Calu3 (cell line): ENCODE results near the gene RBM33. TPM values are rescaled to one million over a fixed set of nuclear protein-coding genes. Genes with fewer than 3 reads are reported as not detected.

ENCODE experiments used
- BruUV-seq: library from RNA; stranded (reverse); fragments of 400-500 nt; replicated peaks from 2 replicates; lab custom pipeline; 2021; lab: Mats Ljungman, UMichigan
- CTCF ChIA-PET: fragments of 300-600 bp; sonication (Branson Sonifier 250); formaldehyde crosslinking; loops from one replicate; lab custom pipeline; 2022; ENCODE audit warnings: antibody characterized with exemption; lab: Charles Lee
- DNase-seq: peaks from one replicate; pipeline ENCODE4 v3.0.0; 2022
- H3K27ac Mint-ChIP-seq: one replicate; pipeline ENCODE4 v1.8.0; 2022; ENCODE audit warnings: mixed read lengths; ENCODE audit not compliant: unreplicated experiment
- H3K27me3 Mint-ChIP-seq: one replicate; pipeline ENCODE4 v1.8.0; 2022; ENCODE audit warnings: mixed read lengths; ENCODE audit not compliant: unreplicated experiment
- H3K36me3 Mint-ChIP-seq: one replicate; pipeline ENCODE4 v1.8.0; 2022; ENCODE audit warnings: mild to moderate bottlenecking, moderate library complexity, mixed read lengths; ENCODE audit not compliant: insufficient read depth, unreplicated experiment
- H3K4me1 Mint-ChIP-seq: one replicate; pipeline ENCODE4 v1.8.0; 2022; ENCODE audit warnings: mild to moderate bottlenecking, low read depth, mixed read lengths; ENCODE audit not compliant: unreplicated experiment
- H3K4me3 Mint-ChIP-seq: one replicate; pipeline ENCODE4 v1.8.0; 2022; ENCODE audit warnings: mild to moderate bottlenecking, low read depth, moderate library complexity, mixed read lengths; ENCODE audit not compliant: unreplicated experiment
- H3K9me3 Mint-ChIP-seq: one replicate; pipeline ENCODE4 v1.8.0; 2022; ENCODE audit warnings: low read depth, mixed read lengths; ENCODE audit not compliant: unreplicated experiment
- CTCF ChIP-seq: fragments of 200-600 bp; IDR thresholded peaks from one replicate; pipeline ENCODE4 v1.8.0; 2022; ENCODE audit warnings: antibody characterized with exemption; ENCODE audit not compliant: unreplicated experiment
- intact Hi-C: fragments of 100-400 bp; cut with micrococcal nuclease; formaldehyde crosslinking; loops from one replicate; pipeline ENCODE4 v1.10.0; 2022; ENCODE audit not compliant: unreplicated experiment
- total RNA-seq: library from RNA; stranded (reverse); gene quantifications from 2 replicates; pipeline ENCODE4 v1.2.3, GENCODE V29; 2022

RBM33 gene
- total RNA-seq, 1 experiment from 2014 or later, result 82.9 TPM

- BruUV-seq, result no TSS peak
- intact Hi-C loops, result no loop called here
- H3K4me3 Mint-ChIP-seq, result peak overlapping the region; percentile 92
- H3K4me1 Mint-ChIP-seq, result peaks cover 27% of the 10 kb centered on the region
- CTCF ChIA-PET, result no interaction called here
- no peaks in the 10 kb centered on the region for H3K9me3 Mint-ChIP-seq
- no peak for DNase-seq
- H3K27ac Mint-ChIP-seq, result no peak overlapping the region
- no peak for TF ChIP-seq CTCF
- H3K27me3 Mint-ChIP-seq, result peaks cover 33% of the 10 kb centered on the region
- peaks cover 20% of the 10 kb centered on the region for H3K36me3 Mint-ChIP-seq
Observed at GRCh38 chr7:155807065-155807671, 162.7 kb downstream of the RBM33 start.

GRCh38 chr7:155807789-155808548 is 163.5 kb downstream of the RBM33 start:
- TF ChIP-seq CTCF, result no peak
- intact Hi-C loops, result no loop called here
- peaks cover 35% of the 10 kb centered on the region for H3K4me1 Mint-ChIP-seq
- no peak for DNase-seq
- H3K9me3 Mint-ChIP-seq, result no peaks in the 10 kb centered on the region
- no peak overlapping the region for H3K27ac Mint-ChIP-seq
- H3K36me3 Mint-ChIP-seq, result peaks cover 22% of the 10 kb centered on the region
- peak overlapping the region; percentile 92 for H3K4me3 Mint-ChIP-seq
- peaks cover 41% of the 10 kb centered on the region for H3K27me3 Mint-ChIP-seq
- CTCF ChIA-PET, result interaction anchor here (0.9 kb wide), 1 partner anchor 21 kb away, joined by 4 read pairs; no protein-coding TSS in a partner anchor
- BruUV-seq, result no TSS peak

GRCh38 chr7:155808549-155809331 is 164.3 kb downstream of the RBM33 start:
- Mint-ChIP-seq H3K27ac (peak overlapping the region; percentile 43), H3K36me3 (peaks cover 21% of the 10 kb centered on the region), H3K27me3 (peaks cover 48% of the 10 kb centered on the region), H3K4me3 (peak overlapping the region; percentile 92), H3K4me1 (peaks cover 39% of the 10 kb centered on the region), H3K9me3 (no peaks in the 10 kb centered on the region)
- intact Hi-C loops, result no loop called here
- CTCF ChIA-PET, result interaction anchor here (0.9 kb wide), 1 partner anchor 22 kb away, joined by 4 read pairs; no protein-coding TSS in a partner anchor
- BruUV-seq, result no TSS peak
- DNase-seq, result peak; percentile 46
- TF ChIP-seq CTCF, result no peak

- intact Hi-C loops, result no loop called here
- DNase-seq, result no peak
- H3K4me3 Mint-ChIP-seq, result peak overlapping the region; percentile 92
- peaks cover 55% of the 10 kb centered on the region for H3K27me3 Mint-ChIP-seq
- H3K36me3 Mint-ChIP-seq, result peaks cover 18% of the 10 kb centered on the region
- CTCF ChIA-PET, result no interaction called here
- TF ChIP-seq CTCF, result no peak
- BruUV-seq, result no TSS peak
- peaks cover 39% of the 10 kb centered on the region for H3K4me1 Mint-ChIP-seq
- peak overlapping the region; percentile 43 for H3K27ac Mint-ChIP-seq
- H3K9me3 Mint-ChIP-seq, result no peaks in the 10 kb centered on the region
Observed at GRCh38 chr7:155809332-155809946, 165.0 kb downstream of the RBM33 start.
